H1 (cell line): Measurements from ENCODE around the gene GULP1. TPM values are rescaled to one million over a fixed set of nuclear protein-coding genes. Genes with fewer than 3 reads are reported as not detected.

Experiments used
- CTCF ChIA-PET: fragments of 300-600 bp; sonication (Branson Sonifier 250); formaldehyde crosslinking; loops from one replicate; lab custom pipeline; 2021; ENCODE audit not compliant: partially characterized antibody; lab: Charles Lee
- POLR2A ChIA-PET: fragments of 300-600 bp; sonication (Branson Sonifier 250); formaldehyde crosslinking; loops from one replicate; lab custom pipeline; 2021; ENCODE audit warnings: inconsistent platforms; ENCODE audit not compliant: partially characterized antibody; lab: Charles Lee
- DNase-seq, 2 experiments: peaks; one replicate each; pipeline versions ENCODE4 v3.0.0 to v3.0.0-alpha.2; 2010 to 2022; ENCODE audit warnings: low spot score in 2 of 2, low read depth in 1 of 2, mixed read lengths in 1 of 2
- FAIRE-seq: peaks from 2 replicates; lab custom pipeline; 2011; peaks lifted over from hg19 to GRCh38; lab: Jason Lieb, UNC
- H2AFZ ChIP-seq: 2 replicates; pipeline ENCODE4 v1.8.1; 2012; ENCODE audit warnings: low read length, inconsistent platforms
- H2AK5ac ChIP-seq: 2 replicates; pipeline ENCODE4 v1.6.1; 2013; ENCODE audit warnings: low read depth, low read length
- H2BK120ac ChIP-seq: replicated peaks from 2 replicates; pipeline ENCODE3; 2013; ENCODE audit warnings: low read depth, low read length, inconsistent platforms
- H2BK12ac ChIP-seq: 2 replicates; pipeline ENCODE4 v1.6.1; 2013; ENCODE audit warnings: low read depth, low read length
- H2BK15ac ChIP-seq: 2 replicates; pipeline ENCODE4 v1.6.1; 2013; ENCODE audit warnings: low read length
- H2BK20ac ChIP-seq: 2 replicates; pipeline ENCODE4 v1.6.1; 2013; ENCODE audit warnings: low read length
- H2BK5ac ChIP-seq: 2 replicates; pipeline ENCODE4 v1.6.1; 2013; ENCODE audit warnings: low read depth, low read length
- H3K14ac ChIP-seq: 2 replicates; pipeline ENCODE4 v1.6.1; 2013; ENCODE audit warnings: inconsistent platforms; ENCODE audit not compliant: insufficient read length
- H3K18ac ChIP-seq: 2 replicates; pipeline ENCODE4 v1.6.1; 2013; ENCODE audit warnings: low read length; ENCODE audit errors: extremely low read depth
- H3K23ac ChIP-seq: 2 replicates; pipeline ENCODE4 v1.6.1; 2013; ENCODE audit warnings: inconsistent platforms; ENCODE audit not compliant: insufficient read length
- H3K23me2 ChIP-seq: 2 replicates; pipeline ENCODE4 v1.6.1; 2013; ENCODE audit warnings: low read depth, low read length
- H3K27ac ChIP-seq: 2 replicates; pipeline ENCODE4 v1.6.1; 2011; ENCODE audit warnings: low read depth, low read length, inconsistent platforms
- H3K27me3 ChIP-seq, 4 experiments: replicated peaks in 1 of 4; 1 replicate in 1 of 4; 2 replicates in 3 of 4; pipeline versions ENCODE4 v1.6.1 to v1.8.1; 2011 to 2013; ENCODE audit warnings: low read length in 3 of 4, mild to moderate bottlenecking in 3 of 4, inconsistent platforms in 2 of 4, mixed read lengths in 2 of 4, moderate library complexity in 1 of 4; ENCODE audit not compliant: control insufficient read depth in 3 of 4, insufficient read depth in 3 of 4; ENCODE audit errors: extremely low read depth in 1 of 4
- H3K36me3 ChIP-seq, 4 experiments: 2 replicates each; pipeline versions ENCODE4 v1.6.1 to v1.8.1; 2011 to 2013; ENCODE audit warnings: mild to moderate bottlenecking in 4 of 4, low read length in 3 of 4, moderate library complexity in 2 of 4, control low read depth in 1 of 4, inconsistent platforms in 1 of 4; ENCODE audit not compliant: insufficient read depth in 4 of 4, control insufficient read depth in 2 of 4
- H3K4ac ChIP-seq: replicated peaks from 2 replicates; pipeline ENCODE3; 2013; ENCODE audit warnings: low read length, low read depth, mixed read lengths, inconsistent platforms; ENCODE audit not compliant: insufficient read length
- H3K4me1 ChIP-seq, 4 experiments: replicated peaks in 1 of 4; 1 replicate in 1 of 4; 2 replicates in 3 of 4; pipeline versions ENCODE4 v1.6.1 to v1.8.1; 2011 to 2013; ENCODE audit warnings: low read length in 3 of 4, inconsistent platforms in 2 of 4, mixed read lengths in 1 of 4; ENCODE audit not compliant: insufficient read depth in 4 of 4, control insufficient read depth in 3 of 4
- H3K4me2 ChIP-seq, 2 experiments: 2 replicates each; pipeline versions ENCODE4 v1.6.1 to v1.8.1; 2011 to 2013; ENCODE audit warnings: low read depth in 2 of 2, low read length in 2 of 2, control low read depth in 1 of 2, inconsistent platforms in 1 of 2, mild to moderate bottlenecking in 1 of 2; ENCODE audit not compliant: insufficient read depth in 1 of 2
- H3K4me3 ChIP-seq, 4 experiments: fragments of 200-600, 300-600 bp in 1 of 4; sonication (generic), shearing (Covaris generic), sonication (Bioruptor Twin) in 1 of 4; 2 replicates each; pipeline versions ENCODE4 v1.5.1 to v1.8.1; 2011 to 2016; ENCODE audit warnings: low read length in 4 of 4, low read depth in 3 of 4, control low read depth in 2 of 4, inconsistent platforms in 2 of 4, mild to moderate bottlenecking in 2 of 4, mixed read lengths in 1 of 4, moderate library complexity in 1 of 4; ENCODE audit not compliant: insufficient read depth in 2 of 4; ENCODE audit errors: extremely low read depth in 1 of 4
- H3K56ac ChIP-seq: replicated peaks from 2 replicates; pipeline ENCODE3; 2013; ENCODE audit warnings: low read depth, mild to moderate bottlenecking, mixed read lengths, low read length, inconsistent platforms; ENCODE audit not compliant: insufficient read length
- H3K79me1 ChIP-seq: 2 replicates; pipeline ENCODE4 v1.6.1; 2013; ENCODE audit warnings: low read depth, low read length, control low read depth
- H3K79me2 ChIP-seq, 2 experiments: 2 replicates each; pipeline versions ENCODE4 v1.6.1 to v1.8.1; 2012 to 2013; ENCODE audit warnings: low read length in 2 of 2, mild to moderate bottlenecking in 2 of 2, inconsistent platforms in 1 of 2; ENCODE audit not compliant: insufficient read depth in 2 of 2, control insufficient read depth in 1 of 2
- H3K9ac ChIP-seq, 4 experiments: replicated peaks in 1 of 4; 1 replicate in 1 of 4; 2 replicates in 3 of 4; pipeline versions ENCODE4 v1.6.1 to v1.8.1; 2011 to 2013; ENCODE audit warnings: low read depth in 3 of 4, low read length in 3 of 4, control low read depth in 2 of 4, mild to moderate bottlenecking in 2 of 4, moderate library complexity in 2 of 4, inconsistent platforms in 1 of 4; ENCODE audit errors: extremely low read depth in 1 of 4
- H3K9me3 ChIP-seq, 2 experiments: 2 replicates each; pipeline versions ENCODE4 v1.6.1 to v1.8.1; 2012 to 2013; ENCODE audit warnings: mild to moderate bottlenecking in 2 of 2, moderate library complexity in 2 of 2, control low read depth in 1 of 2, inconsistent platforms in 1 of 2, low read depth in 1 of 2, low read length in 1 of 2, mixed read lengths in 1 of 2; ENCODE audit not compliant: insufficient read depth in 2 of 2
- H4K20me1 ChIP-seq, 2 experiments: replicated peaks in 1 of 2; 2 replicates each; pipeline versions ENCODE3 to v1.8.1; 2011 to 2013; ENCODE audit warnings: inconsistent platforms in 2 of 2, low read length in 2 of 2, mild to moderate bottlenecking in 1 of 2; ENCODE audit not compliant: insufficient read depth in 2 of 2, control insufficient read depth in 1 of 2
- H4K5ac ChIP-seq: 2 replicates; pipeline ENCODE4 v1.6.1; 2013; ENCODE audit warnings: low read length, low read depth, mixed read lengths, inconsistent platforms; ENCODE audit not compliant: insufficient read length
- H4K8ac ChIP-seq: 2 replicates; pipeline ENCODE4 v1.8.0; 2013; ENCODE audit warnings: mild to moderate bottlenecking, moderate library complexity, low read length, inconsistent platforms; ENCODE audit not compliant: insufficient read depth; ENCODE audit errors: extremely low read depth
- H4K91ac ChIP-seq: replicated peaks from 2 replicates; pipeline ENCODE3; 2013; ENCODE audit warnings: low read length, mixed read lengths, inconsistent platforms; ENCODE audit not compliant: insufficient read length
- CHD2 ChIP-seq: IDR thresholded peaks from 2 replicates; pipeline ENCODE4 v1.6.1; 2012; ENCODE audit warnings: low read length, improper control_type of control experiment
- EGR1 ChIP-seq: IDR thresholded peaks from 2 replicates; pipeline ENCODE4 v1.6.1; 2011; ENCODE audit warnings: low read depth, low read length, borderline replicate concordance
- EP300 ChIP-seq, 2 experiments: IDR thresholded peaks; 1 replicate in 1 of 2; 2 replicates in 1 of 2; pipeline ENCODE4 v1.6.1; 2011 to 2012; ENCODE audit warnings: low read depth in 2 of 2, low read length in 2 of 2, mild to moderate bottlenecking in 2 of 2, borderline replicate concordance in 1 of 2, inconsistent platforms in 1 of 2, moderate library complexity in 1 of 2
- KDM1A ChIP-seq: fragments of 200-600, 300-600 bp; sonication (generic); IDR thresholded peaks from 2 replicates; pipeline ENCODE4 v1.7.1; 2016; ENCODE audit warnings: mild to moderate bottlenecking, low read length, borderline replicate concordance
- POLR2AphosphoS5 ChIP-seq: IDR thresholded peaks from 2 replicates; pipeline ENCODE4 v1.6.1; 2011; ENCODE audit warnings: low read depth, low read length
- RAD21 ChIP-seq, 2 experiments: IDR thresholded peaks in 1 of 2; conservative IDR thresholded peaks in 1 of 2; 2 replicates each; pipeline ENCODE4 v1.6.1; 2011; ENCODE audit warnings: low read depth in 2 of 2, low read length in 2 of 2, improper control_type of control experiment in 1 of 2, inconsistent platforms in 1 of 2, mild to moderate bottlenecking in 1 of 2, moderate library complexity in 1 of 2
- RFX5 ChIP-seq: IDR thresholded peaks from 2 replicates; pipeline ENCODE4 v1.6.1; 2011; ENCODE audit warnings: low read depth, low read length, improper control_type of control experiment, borderline replicate concordance
- SAP30 ChIP-seq: fragments of 300-600 bp; sonication (generic); IDR thresholded peaks from 2 replicates; pipeline ENCODE4 v1.7.1; 2012; ENCODE audit warnings: low read length, moderate library complexity, mild to moderate bottlenecking, inconsistent platforms; ENCODE audit not compliant: insufficient read depth, insufficient replicate concordance
- SIN3A ChIP-seq, 2 experiments: IDR thresholded peaks in 1 of 2; conservative IDR thresholded peaks in 1 of 2; 2 replicates each; pipeline ENCODE4 v1.6.1; 2011 to 2012; ENCODE audit warnings: low read length in 2 of 2, improper control_type of control experiment in 1 of 2, low read depth in 1 of 2, mild to moderate bottlenecking in 1 of 2
- SP1 ChIP-seq: IDR thresholded peaks from 2 replicates; pipeline ENCODE4 v1.6.1; 2011; ENCODE audit warnings: low read depth, low read length
- TAF7 ChIP-seq: optimal IDR thresholded peaks from 2 replicates; pipeline ENCODE3; 2011; ENCODE audit warnings: low read depth, mild to moderate bottlenecking, inconsistent platforms, low read length, moderate library complexity, borderline replicate concordance
- TCF12 ChIP-seq: IDR thresholded peaks from 2 replicates; pipeline ENCODE4 v1.6.1; 2011; ENCODE audit warnings: low read depth, mild to moderate bottlenecking, low read length
- YY1 ChIP-seq: IDR thresholded peaks from 2 replicates; pipeline ENCODE4 v1.6.1; 2011; ENCODE audit warnings: low read depth, mild to moderate bottlenecking, low read length
- ZNF274 ChIP-seq: IDR thresholded peaks from 2 replicates; pipeline ENCODE4 v1.7.0; 2012; ENCODE audit warnings: low read length, borderline replicate concordance; ENCODE audit errors: extremely low read depth
- WGBS, 2 experiments: shearing (Covaris generic) in 1 of 2; methylation state at CpG; one replicate each; pipeline versions ENCODE4 v1.1.6 to v1.1.7; 2013 to 2015; ENCODE audit warnings: low lambda C conversion rate in 2 of 2, mixed read lengths in 2 of 2, inconsistent platforms in 1 of 2, low coverage in 1 of 2, missing lambda C conversion rate in 1 of 2; ENCODE audit not compliant: insufficient replicate concordance in 2 of 2, insufficient coverage in 1 of 2, insufficient read length in 1 of 2; ENCODE audit errors: extremely low coverage in 1 of 2, missing lambda C conversion rate in 1 of 2; 5-methylcytosine and 5-hydroxymethylcytosine counted together
- polyA plus RNA-seq, 7 experiments: library from polyadenylated mRNA; depleted of rRNA in 3 of 7; stranded (reverse) in 5 of 7; unstranded in 2 of 7; fragments of >200 nt in 5 of 7; fragments of 200-250 nt in 2 of 7; gene quantifications; 1 replicate in 5 of 7; 2 replicates in 1 of 7; 4 replicates in 1 of 7; pipeline versions ENCODE4 v1.2.1 to v1.2.3, GENCODE V29; 2011 to 2013; ENCODE audit warnings: missing spikeins in 2 of 7, mixed read lengths in 2 of 7
- total RNA-seq: library from RNA; stranded (reverse); fragmentation: NEBNext Ultra II Directional; extraction: Animal tissue kit (Norgen Biotek cat#: 25700); gene quantifications from 2 replicates; pipeline ENCODE4 v1.2.1, GENCODE V29; 2021

Gene GULP1
- total and polyA plus RNA-seq, 2 of the 8 experiments (the other 6 are each of a cell fraction or from before 2014, with no cell fraction given), result 69.7 to 139 TPM

DNA sequence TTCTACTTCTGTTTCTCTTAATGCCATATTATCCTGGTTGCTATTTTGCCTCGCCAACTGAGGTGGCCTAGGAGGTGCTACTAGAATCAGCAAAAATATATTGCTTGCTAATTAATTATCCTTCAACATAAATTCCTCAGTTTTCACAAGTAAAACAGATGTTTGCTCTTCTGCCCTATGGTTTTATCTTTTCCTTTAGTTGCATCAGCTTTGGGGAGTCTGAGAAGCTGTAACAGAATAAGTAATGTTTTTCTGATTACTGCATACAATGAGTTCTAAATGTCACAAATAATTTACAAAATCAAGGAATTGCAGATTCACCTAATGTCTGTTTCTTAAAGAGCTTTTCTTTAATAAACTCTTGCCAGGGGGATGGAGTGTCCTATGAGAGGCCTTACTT lies 36.7 kb downstream of the GULP1 start:
- H3K27ac ChIP-seq, result no peak overlapping the region
- TF ChIP-seq EP300 (IDR thresholded peaks at IDR 0.05; ENCODE audit: borderline replicate concordance in 1 of 2, low read depth in 2 of 2, low read length in 2 of 2) (no peak), TCF12 (no peak), YY1 (no peak), EGR1 (no peak), SIN3A (conservative IDR thresholded peaks at IDR 0.05 in 1 of 2, IDR thresholded peaks at IDR 0.05 in 1 of 2; ENCODE audit: low read depth in 1 of 2, low read length in 2 of 2) (no peak), SP1 (no peak), RFX5 (no peak), RAD21 (IDR thresholded peaks at IDR 0.05 in 1 of 2, conservative IDR thresholded peaks at IDR 0.05 in 1 of 2; ENCODE audit: low read depth in 2 of 2, low read length in 2 of 2) (no peak), POLR2AphosphoS5 (no peak), TAF7 (no peak), CHD2 (no peak), SAP30 (no peak), ZNF274 (no peak), KDM1A (no peak)

More for the DNA sequence above, 36.7 kb downstream of the GULP1 start:
- no peak overlapping the region for H2BK15ac ChIP-seq
- H4K20me1 ChIP-seq, result peaks cover 7 to 12% of the 10 kb centered on the region in 2 experiments
- H3K9me3 ChIP-seq, result no peaks in the 10 kb centered on the region
- peaks cover 0 to 98% of the 10 kb centered on the region in 2 experiments; a peak in 3 of 4 replicates for H3K79me2 ChIP-seq
- H3K79me1 ChIP-seq, result peaks cover 2% of the 10 kb centered on the region
- H2AK5ac ChIP-seq, result no peak overlapping the region
- no peak overlapping the region for H3K14ac ChIP-seq
- H3K4me2 ChIP-seq, result no peak overlapping the region
- no peak overlapping the region for H3K4ac ChIP-seq
- POLR2A ChIA-PET, result interaction anchor here (0.6 to 1.7 kb wide), 7 partner anchors 10 to 49 kb away, joined by 3 to 5 read pairs (median 4); no protein-coding TSS in a partner anchor
- H4K91ac ChIP-seq, result no peak overlapping the region
- no peak overlapping the region for H2BK12ac ChIP-seq
- FAIRE-seq (no peak), DNase-seq (no peak)
- H4K5ac ChIP-seq, result no peak overlapping the region
- H3K9ac ChIP-seq, result no peak overlapping the region
- no peaks in the 10 kb centered on the region; the same call in 1 of the 2 replicates for H3K23me2 ChIP-seq
- H3K56ac ChIP-seq, result no peak overlapping the region
- H3K27me3 ChIP-seq, result no peaks in the 10 kb centered on the region
- WGBS, 2 experiments, result 73% methylated on average over 1 of the region's 1 CpG; no CpG with 5 or more reads in 1 of the 2 experiments
- no peak overlapping the region for H3K18ac ChIP-seq
- H3K23ac ChIP-seq, result no peak overlapping the region
- H2AFZ ChIP-seq, result no peak overlapping the region
- H2BK20ac ChIP-seq, result no peak overlapping the region
- no peak overlapping the region for H4K8ac ChIP-seq
- CTCF ChIA-PET, result no interaction called here
- H2BK120ac ChIP-seq, result no peak overlapping the region
- no peaks in the 10 kb centered on the region for H3K36me3 ChIP-seq
- H2BK5ac ChIP-seq, result no peak overlapping the region
- no peak overlapping the region for H3K4me3 ChIP-seq
- peaks cover 0 to 6% (median 4%) of the 10 kb centered on the region in 4 experiments; a peak in 5 of 7 replicates for H3K4me1 ChIP-seq
